Upper lobe of left lung (tissue), 6 donors: ENCODE measurements around the gene KCP. TPM values are rescaled to one million over a fixed set of nuclear protein-coding genes. Genes with fewer than 3 reads are reported as not detected.

Experiments
- ATAC-seq, 2 donors: fragments of 200-7000 bp; cut with Tn5 transposase; one replicate each; pipeline ENCODE4 v1.9.1; 2022; ENCODE audit warnings: mild to moderate bottlenecking in 2 of 2, moderate library complexity in 2 of 2; ENCODE audit not compliant: low FRiP score in 2 of 2
- DNase-seq, 2 donors: peaks; one replicate each; pipeline ENCODE4 v3.0.0-alpha.2; 2019 to 2020
- H3K27ac ChIP-seq, 4 donors: fragments of 200-600 bp; sonication (generic); one replicate each; pipeline ENCODE4 v1.5.1; 2016 to 2019
- H3K27me3 ChIP-seq, 4 donors: fragments of 200-600 bp; sonication (generic); one replicate each; pipeline ENCODE4 v1.5.1; 2017 to 2019
- H3K36me3 ChIP-seq, 4 donors: fragments of 200-600 bp; sonication (generic); one replicate each; pipeline ENCODE4 v1.5.1; 2016 to 2019
- H3K4me1 ChIP-seq, 4 donors: fragments of 200-600 bp; sonication (generic); one replicate each; pipeline ENCODE4 v1.5.1; 2018 to 2019
- H3K4me3 ChIP-seq, 4 donors: fragments of 200-600 bp; sonication (generic); one replicate each; pipeline ENCODE4 v1.5.1; 2017 to 2019; ENCODE audit warnings: mild to moderate bottlenecking in 2 of 4, moderate library complexity in 1 of 4
- H3K9me3 ChIP-seq, 4 donors: fragments of 200-600 bp; sonication (generic); one replicate each; pipeline ENCODE4 v1.5.1; 2018 to 2019
- EP300 ChIP-seq, 4 donors: sonication (generic); formaldehyde crosslinking; IDR thresholded peaks; one replicate each; pipeline ENCODE4 v1.5.1; 2017; ENCODE audit warnings: antibody characterized with exemption in 4 of 4, control low read depth in 2 of 4
- POLR2A ChIP-seq, 4 donors: fragments of 450-650 bp; IDR thresholded peaks; one replicate each; pipeline ENCODE4 v1.5.1; 2016 to 2017; ENCODE audit warnings: antibody characterized with exemption in 4 of 4, mild to moderate bottlenecking in 2 of 4
- POLR2AphosphoS5 ChIP-seq, 2 donors: sonication (generic); formaldehyde crosslinking; IDR thresholded peaks; one replicate each; pipeline ENCODE4 v1.5.1; 2017; ENCODE audit warnings: antibody characterized with exemption in 2 of 2
- WGBS, 2 donors: methylation state at CpG; one replicate each; pipeline ENCODE4 v1.1.5; 2017 to 2018; 5-methylcytosine and 5-hydroxymethylcytosine counted together
- total RNA-seq, 6 donors: library from RNA; depleted of rRNA in 4 of 6; stranded (reverse); fragments of >200 nt in 4 of 6; gene quantifications; one replicate each; pipeline versions ENCODE4 v1.1.0 to v1.2.1, GENCODE V29; 2016 to 2021
- TF ChIP-seq, protein P1 (sequence below), 6 experiments: fragments of 450-650 bp in 4 of 6; fragments of 200-600 bp in 2 of 6; sonication (generic) in 2 of 6; IDR thresholded peaks; one replicate each; pipeline ENCODE4 v1.5.1; 2016 to 2019; ENCODE audit warnings: antibody characterized with exemption in 6 of 6
- donor health status: DM: no; HTN: no; CAD: no; lungs with moderate emphysema.
- donor health status: DM: no; HTN: yes; CAD: no; lungs with severe emphysema.

Gene KCP
- total RNA-seq, 6 donors from 2014 or later = 0.15 to 2.1 (median 1.1) TPM; not detected in 1

DNA sequence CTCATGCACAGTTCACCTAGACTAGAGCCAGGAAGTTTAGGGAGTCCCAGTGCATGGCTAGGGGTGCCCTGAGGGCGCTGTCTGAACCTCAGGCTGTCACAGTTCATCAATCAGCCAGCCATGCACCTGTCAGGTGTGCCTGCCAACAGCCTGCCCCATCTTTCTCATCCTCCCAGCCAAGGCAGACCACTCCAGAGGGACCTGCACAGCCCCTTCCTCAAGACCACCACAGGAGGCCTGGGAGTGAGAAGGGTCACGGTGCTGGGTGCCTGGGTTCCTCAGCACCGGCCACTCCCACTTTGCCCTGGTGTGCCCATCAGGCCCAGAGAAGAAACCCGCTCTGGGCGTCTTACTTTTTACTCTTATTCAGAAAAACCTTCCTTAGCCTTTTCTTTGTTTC lies 39.5 kb downstream of the KCP start:
- ATAC-seq (no peak), DNase-seq (no peak)
- Histone ChIP-seq H3K27me3 (peaks cover 0 to 14% (median 3%) of the 10 kb centered on the region in 4 donors), H3K9me3 (no peaks in the 10 kb centered on the region), H3K27ac (no peak overlapping the region), H3K4me1 (peaks cover 17 to 22% (median 18%) of the 10 kb centered on the region in 4 donors), H3K4me3 (no peak overlapping the region), H3K36me3 (peaks cover 0 to 5% (median 4%) of the 10 kb centered on the region in 4 donors)
- WGBS, 2 donors = 93 to 95% methylated on average over 4 to 5 of the region's 5 CpGs
- TF ChIP-seq, protein P1, sequence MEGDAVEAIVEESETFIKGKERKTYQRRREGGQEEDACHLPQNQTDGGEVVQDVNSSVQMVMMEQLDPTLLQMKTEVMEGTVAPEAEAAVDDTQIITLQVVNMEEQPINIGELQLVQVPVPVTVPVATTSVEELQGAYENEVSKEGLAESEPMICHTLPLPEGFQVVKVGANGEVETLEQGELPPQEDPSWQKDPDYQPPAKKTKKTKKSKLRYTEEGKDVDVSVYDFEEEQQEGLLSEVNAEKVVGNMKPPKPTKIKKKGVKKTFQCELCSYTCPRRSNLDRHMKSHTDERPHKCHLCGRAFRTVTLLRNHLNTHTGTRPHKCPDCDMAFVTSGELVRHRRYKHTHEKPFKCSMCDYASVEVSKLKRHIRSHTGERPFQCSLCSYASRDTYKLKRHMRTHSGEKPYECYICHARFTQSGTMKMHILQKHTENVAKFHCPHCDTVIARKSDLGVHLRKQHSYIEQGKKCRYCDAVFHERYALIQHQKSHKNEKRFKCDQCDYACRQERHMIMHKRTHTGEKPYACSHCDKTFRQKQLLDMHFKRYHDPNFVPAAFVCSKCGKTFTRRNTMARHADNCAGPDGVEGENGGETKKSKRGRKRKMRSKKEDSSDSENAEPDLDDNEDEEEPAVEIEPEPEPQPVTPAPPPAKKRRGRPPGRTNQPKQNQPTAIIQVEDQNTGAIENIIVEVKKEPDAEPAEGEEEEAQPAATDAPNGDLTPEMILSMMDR (IDR thresholded peaks at IDR 0.05) = no peak
- TF ChIP-seq EP300 (IDR thresholded peaks at IDR 0.05) = no peak
- TF ChIP-seq POLR2AphosphoS5 (IDR thresholded peaks at IDR 0.05) = no peak
- TF ChIP-seq POLR2A (IDR thresholded peaks at IDR 0.05) = no peak

DNA sequence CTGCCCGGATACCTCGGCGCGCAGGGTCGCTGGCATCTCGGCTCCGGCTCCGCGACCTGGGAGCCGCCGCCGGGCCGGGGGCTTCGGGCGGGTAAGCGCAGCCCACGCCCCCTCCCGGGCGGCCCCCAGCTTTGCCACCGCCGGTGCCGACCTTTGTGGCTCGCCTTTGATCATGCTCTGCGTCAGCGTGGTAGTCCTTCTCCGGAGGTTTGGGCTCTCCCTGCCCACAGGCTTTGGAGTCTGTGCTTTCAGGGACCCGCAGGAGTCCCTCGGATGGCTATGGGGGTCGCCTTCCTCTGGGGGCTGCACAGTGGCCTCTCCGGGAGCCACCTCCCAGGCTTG lies 40.6 kb downstream of the KCP start:
- DNase-seq (no peak), ATAC-seq (no peak)
- TF ChIP-seq, protein P1 (IDR thresholded peaks at IDR 0.05) = no peak
- TF ChIP-seq EP300 (IDR thresholded peaks at IDR 0.05) (no peak), POLR2A (IDR thresholded peaks at IDR 0.05) (no peak), POLR2AphosphoS5 (IDR thresholded peaks at IDR 0.05) (no peak)
- Histone ChIP-seq H3K27me3 (peaks cover 0 to 14% (median 3%) of the 10 kb centered on the region in 4 donors), H3K9me3 (no peaks in the 10 kb centered on the region), H3K4me1 (peaks cover 17 to 22% (median 18%) of the 10 kb centered on the region in 4 donors), H3K4me3 (peak overlapping the region; percentile 26 to 73 (median 56)), H3K36me3 (peaks cover 0 to 16% (median 15%) of the 10 kb centered on the region in 4 donors), H3K27ac (no peak overlapping the region)
- 32 to 38% methylated on average over 3 to 9 of the region's 30 CpGs for WGBS, 2 donors

DNA sequence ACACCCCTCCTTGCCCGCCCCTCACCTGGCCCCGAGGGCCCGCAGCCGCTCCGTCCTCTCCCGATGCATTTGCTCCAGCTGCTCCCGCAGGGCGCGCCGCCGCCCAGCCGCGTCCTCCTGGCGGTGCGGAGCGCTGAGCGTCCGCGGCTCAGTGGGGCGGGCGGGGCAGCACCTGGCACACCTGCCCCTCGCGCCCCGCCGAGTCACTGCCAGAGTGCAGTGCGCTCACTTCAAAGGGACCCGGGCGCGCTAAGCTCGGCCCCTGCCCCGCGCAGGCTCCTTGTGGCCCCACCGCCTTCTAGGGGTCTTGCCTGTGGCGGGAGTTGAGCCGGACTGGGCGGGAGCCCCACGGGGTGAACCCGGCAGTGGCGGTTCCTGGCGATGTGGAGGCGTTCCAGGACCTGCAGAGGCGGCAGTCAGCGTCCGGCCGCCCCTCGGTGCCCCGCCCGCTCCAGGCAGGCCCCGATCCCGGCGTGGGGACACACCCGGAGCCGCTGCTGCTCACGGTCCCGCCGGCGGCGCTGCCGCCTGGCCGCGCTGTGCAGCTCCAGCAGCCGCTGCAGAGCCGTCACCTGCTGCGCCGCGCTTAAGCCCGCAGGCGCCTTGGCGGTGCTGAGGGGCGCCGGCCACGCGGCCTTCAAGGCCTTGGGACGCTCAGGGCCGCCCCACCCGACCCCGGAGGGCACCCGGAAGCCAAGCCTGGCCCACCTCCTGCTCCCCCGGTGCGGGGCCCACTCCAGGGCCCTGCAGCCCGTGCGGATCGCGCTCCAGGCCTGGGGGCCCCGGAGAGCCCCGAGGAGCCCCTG lies 41.2 kb downstream of the KCP start:
- Histone ChIP-seq H3K27me3 (peaks cover 0 to 13% (median 3%) of the 10 kb centered on the region in 4 donors), H3K4me3 (peak overlapping the region; percentile 26 to 73 (median 56)), H3K36me3 (peaks cover 0 to 19% (median 16%) of the 10 kb centered on the region in 4 donors), H3K27ac (no peak overlapping the region), H3K9me3 (no peaks in the 10 kb centered on the region), H3K4me1 (peaks cover 17 to 28% (median 20%) of the 10 kb centered on the region in 4 donors)
- TF ChIP-seq, protein P1 (IDR thresholded peaks at IDR 0.05) = peak in 1 of 6 experiments; percentile 46
- TF ChIP-seq POLR2AphosphoS5 (IDR thresholded peaks at IDR 0.05) = no peak
- WGBS, 2 donors = 0% methylated on average over 3 of the region's 86 CpGs; no CpG with 5 or more reads in 1 of the 2 donors
- DNase-seq = peak; percentile 38 to 92
- ATAC-seq = peak; percentile 34 to 84

DNA sequence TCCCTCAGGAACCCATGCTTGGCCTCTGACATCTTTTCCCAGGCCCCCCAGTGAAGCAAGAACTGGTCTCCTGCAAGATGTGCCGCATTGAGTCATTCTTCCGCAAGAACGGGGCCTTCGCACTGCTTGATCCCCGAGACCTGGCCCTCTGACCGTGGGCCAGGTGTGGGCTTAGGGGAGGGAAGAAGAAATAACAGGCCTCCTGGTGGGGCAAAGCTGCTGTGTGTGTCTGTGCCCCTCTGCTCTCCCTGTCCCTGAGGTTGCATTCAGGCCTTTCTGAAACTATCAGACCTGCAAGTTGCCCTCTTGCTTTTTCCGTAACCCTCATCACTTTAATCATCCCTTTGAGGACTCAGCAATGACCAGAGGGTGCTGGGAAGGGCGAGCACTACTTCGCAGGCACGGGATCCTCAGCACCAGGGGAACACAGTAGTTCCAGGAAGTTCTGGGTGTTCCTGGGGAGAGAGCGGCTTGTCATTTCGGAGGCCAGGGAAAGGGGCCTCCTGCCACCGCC lies 41.8 kb downstream of the KCP start:
- 33 to 60% methylated on average over 8 to 11 of the region's 13 CpGs for WGBS, 2 donors
- H3K4me3 ChIP-seq = peak overlapping the region; percentile 26 to 73 (median 56)
- no peak for DNase-seq
- peaks cover 0 to 8% (median 3%) of the 10 kb centered on the region in 4 donors for H3K27me3 ChIP-seq
- peak in 1 of 2 donors; percentile 12 for ATAC-seq
- H3K36me3 ChIP-seq = peaks cover 0 to 19% (median 16%) of the 10 kb centered on the region in 4 donors
- no peak for TF ChIP-seq EP300 (IDR thresholded peaks at IDR 0.05)
- no peak for TF ChIP-seq POLR2A (IDR thresholded peaks at IDR 0.05)
- no peak for TF ChIP-seq POLR2AphosphoS5 (IDR thresholded peaks at IDR 0.05)
- TF ChIP-seq, protein P1 (IDR thresholded peaks at IDR 0.05) = no peak
- no peaks in the 10 kb centered on the region for H3K9me3 ChIP-seq
- H3K27ac ChIP-seq = no peak overlapping the region
- peaks cover 23 to 34% (median 27%) of the 10 kb centered on the region in 4 donors for H3K4me1 ChIP-seq
